ENCODE data around the gene SH3PXD2A.
"Not testable (repeated sequence)": the region's sequence is repeated elsewhere in the genome, so short reads cannot be mapped to it uniquely, and the experiment has no call there.

The SH3PXD2A gene

DNA sequence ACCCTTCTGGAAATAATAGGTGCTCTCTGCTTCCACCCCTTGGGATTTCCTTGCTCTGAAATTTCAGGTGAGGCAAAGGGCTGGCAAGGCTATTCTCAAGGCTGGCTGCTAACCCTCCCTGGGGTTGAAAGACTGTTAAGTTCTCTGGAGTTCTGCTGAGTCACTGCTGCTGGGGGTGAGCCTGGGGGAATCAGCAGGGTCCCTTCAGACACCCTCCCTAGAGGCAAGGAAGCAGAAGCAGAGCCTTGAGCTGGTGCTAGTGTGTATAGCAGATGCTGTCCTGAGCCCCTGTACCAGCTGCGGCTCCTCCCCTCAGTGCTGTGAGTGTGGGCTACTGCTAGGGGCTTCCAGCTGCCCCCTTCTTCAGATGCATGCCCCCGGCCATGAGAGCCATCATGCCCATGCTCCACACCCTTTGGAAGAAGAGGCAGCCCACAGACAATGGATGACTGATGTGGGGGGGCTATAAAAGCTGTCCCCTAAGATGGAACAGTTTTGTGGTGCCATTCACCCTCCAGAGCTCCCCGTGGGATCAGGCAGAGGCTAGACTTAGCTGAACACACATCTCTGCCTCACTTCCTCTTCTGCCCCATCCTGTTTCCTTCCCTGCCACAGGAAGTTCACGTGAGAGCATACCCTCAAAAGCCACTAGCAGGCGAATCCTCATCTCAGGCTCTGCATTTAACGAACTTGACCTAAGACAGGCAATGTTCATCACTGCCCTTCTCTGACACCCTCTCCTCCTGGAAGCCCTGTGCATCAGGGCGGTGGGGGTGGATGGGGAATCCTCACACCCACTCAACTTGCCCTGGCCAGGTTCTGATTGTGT is 91.8 kb downstream of the SH3PXD2A start:
- DNase-seq = peak; percentile 32

DNA sequence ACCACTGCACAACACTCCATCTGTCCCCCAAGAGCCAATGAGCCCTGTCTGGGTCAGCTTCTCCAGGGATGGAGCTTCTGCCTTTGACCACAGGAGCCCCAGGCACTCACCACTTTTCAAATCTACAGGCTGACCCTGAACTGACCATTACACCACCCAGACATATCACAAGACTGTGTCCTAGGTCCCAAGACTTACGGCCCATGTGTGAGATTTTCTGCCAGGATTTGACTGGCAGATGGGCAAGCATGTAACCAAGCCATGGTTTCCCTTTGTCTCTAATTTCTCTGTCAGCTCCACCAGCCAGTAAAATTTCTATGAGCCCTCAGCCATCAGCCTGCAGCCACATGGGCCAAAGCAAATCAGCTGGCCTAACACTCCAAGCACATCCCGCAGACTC is 92.5 kb downstream of the SH3PXD2A start:
- DNase-seq = no peak

DNA sequence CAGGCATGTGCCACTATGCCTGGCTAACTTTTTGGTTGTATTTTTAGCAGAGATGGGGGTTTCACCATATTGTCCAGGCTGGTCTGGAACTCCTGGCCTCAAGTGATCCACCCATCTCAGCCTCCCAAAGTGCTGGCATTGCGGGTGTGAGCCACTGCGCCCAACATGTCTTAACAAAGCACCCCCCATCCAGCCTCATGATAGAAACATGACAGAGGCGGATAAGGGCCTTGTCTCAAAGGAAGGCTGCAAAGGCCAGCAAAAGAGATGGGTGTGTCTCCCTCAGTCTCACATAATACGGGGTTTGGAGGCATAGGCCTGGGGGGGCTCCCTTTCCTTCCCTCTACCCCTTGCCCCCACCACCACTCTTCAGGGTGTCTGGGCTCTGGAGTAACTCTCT is 93.2 kb downstream of the SH3PXD2A start:
- DNase-seq = no peak

DNA sequence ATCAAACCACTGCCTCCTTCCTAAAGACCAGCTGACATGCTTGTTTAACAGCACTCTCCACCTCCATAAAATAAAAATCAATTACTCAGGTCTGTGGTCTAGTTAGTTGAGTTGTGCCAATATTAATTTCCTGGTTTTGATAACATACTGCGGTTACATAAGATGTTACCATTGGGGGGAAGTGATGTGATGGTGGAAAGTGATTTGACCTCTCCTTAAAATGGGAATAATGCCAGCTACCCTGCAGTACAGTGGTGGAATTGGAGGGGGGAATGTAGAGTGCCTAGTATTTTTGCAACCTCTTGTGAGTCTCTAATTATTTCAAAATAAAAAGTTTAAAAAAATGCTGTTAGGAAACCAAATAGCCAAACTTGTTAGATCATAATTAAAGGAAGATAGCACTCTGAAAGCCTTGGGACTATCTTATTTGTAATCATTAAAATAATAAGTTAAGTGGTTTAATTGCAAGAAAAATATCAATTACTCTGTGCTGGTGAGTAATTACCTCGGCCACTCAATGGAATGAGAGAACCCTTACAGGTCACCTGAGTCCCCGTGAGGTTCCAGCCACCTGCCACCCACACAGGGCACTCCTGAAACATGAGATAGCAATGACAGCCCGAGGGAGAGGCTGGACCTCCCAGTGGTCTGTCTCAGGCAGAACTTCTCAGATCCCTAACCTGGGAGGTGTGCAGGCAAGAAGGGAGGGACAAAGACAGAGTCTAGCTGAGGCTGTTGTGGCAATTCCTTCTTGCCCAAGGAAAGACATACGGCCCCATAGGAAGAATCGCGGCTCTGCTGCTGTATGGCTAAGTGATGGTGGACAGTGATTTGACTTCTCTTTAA is 94.1 kb downstream of the SH3PXD2A start:
- no peak for DNase-seq

- DNase-seq = not testable (repeated sequence)
These were observed 95.1 kb downstream of the SH3PXD2A start for GRCh38 chr10:103760233-103760632.

GRCh38 chr10:103759100-103759781 is 96.1 kb downstream of the SH3PXD2A start:
- peak; percentile 32 for DNase-seq

- no peak for DNase-seq
These were observed 97.1 kb downstream of the SH3PXD2A start for GRCh38 chr10:103758294-103758681.

DNA sequence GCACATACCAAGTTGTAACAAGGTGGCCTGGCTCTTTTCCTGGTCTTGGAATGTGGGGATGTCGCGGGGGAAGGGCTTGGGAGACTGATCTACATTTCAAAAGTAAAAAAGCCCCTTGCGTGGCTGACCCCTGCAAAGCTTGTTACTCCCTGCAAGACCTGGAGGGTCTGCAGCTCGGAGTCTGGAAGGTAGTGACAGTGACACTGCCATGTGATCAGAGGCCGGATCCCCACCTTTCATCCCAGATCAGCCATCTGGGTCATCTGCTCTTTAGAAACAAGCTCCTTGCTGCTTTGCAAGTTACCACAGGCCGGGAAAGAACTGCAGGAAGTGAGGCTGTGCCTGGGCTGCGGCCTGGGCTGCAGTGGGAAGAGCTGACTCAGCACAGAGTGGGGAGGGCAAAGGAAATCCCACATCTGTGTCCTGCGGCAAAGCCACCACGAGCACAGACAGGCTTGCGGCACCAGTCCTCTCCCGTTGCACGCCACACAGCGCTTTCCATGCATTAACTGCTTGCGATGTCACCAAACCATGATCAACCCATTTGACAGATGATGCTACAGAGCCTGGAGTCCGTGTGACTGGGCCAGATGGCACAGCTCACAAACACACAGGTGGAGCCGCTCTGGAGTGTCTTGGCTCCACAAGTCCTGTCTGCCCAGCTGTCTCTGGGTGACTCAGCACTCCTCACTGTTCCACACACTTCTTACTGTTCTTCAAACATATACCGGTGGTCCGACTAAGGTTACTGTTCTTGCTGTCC is 97.7 kb downstream of the SH3PXD2A start:
- peak; percentile 70 for DNase-seq

- no peak for DNase-seq
These were observed 99.0 kb downstream of the SH3PXD2A start for GRCh38 chr10:103756277-103756869.

DNA sequence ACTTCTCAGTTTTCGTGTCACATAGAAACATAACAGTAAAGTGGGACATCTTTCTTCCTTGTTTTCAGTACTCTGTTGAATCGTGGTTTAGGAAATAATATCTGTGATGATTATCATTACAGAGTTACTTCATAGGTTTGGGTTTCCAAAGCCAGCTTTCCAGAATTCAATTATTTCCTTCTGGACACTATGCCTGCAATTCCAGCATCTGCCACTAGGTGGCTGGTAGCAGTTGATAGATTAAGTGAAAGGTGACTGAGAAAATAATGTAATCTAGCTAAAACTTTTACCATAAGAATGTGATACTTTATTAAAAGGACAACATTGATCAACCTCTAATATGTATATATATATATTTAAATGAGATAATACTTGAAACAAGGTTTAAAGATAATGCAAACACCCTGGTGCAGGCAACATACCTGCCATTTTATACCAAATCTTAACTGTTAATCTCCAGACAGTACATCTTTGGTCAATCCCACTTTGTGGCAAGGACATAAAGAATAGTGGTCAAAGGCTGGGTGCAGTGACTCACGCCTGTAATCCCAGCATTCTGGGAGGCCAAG is 102.6 kb downstream of the SH3PXD2A start:
- no peak for DNase-seq

- DNase-seq = no peak
These were observed 103.6 kb downstream of the SH3PXD2A start for GRCh38 chr10:103751667-103752290.

GRCh38 chr10:103750836-103751235 is 104.5 kb downstream of the SH3PXD2A start:
- no peak for DNase-seq

DNA sequence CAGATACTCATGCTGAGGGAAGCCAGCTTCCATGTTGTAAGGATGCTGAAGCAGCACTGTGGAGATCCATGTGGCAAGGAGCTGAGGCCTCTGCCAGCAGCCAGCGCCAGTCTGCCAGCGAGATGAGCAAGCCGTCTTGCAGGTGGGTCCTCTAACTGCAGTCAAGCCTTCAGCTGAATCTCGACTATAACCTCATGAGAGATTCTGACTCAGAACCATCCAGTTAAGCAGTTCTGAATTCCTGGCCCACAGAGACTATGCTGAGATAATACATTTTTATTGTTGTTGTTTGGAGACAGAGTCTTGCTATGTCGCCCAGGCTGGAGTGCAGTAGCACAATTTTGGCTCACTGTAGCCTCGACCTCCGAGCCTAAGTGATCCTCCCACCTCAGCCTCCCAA is 105.6 kb downstream of the SH3PXD2A start:
- DNase-seq = no peak

- peak; percentile 29 for DNase-seq
These were observed 107.4 kb downstream of the SH3PXD2A start for GRCh38 chr10:103748020-103748419.

DNA sequence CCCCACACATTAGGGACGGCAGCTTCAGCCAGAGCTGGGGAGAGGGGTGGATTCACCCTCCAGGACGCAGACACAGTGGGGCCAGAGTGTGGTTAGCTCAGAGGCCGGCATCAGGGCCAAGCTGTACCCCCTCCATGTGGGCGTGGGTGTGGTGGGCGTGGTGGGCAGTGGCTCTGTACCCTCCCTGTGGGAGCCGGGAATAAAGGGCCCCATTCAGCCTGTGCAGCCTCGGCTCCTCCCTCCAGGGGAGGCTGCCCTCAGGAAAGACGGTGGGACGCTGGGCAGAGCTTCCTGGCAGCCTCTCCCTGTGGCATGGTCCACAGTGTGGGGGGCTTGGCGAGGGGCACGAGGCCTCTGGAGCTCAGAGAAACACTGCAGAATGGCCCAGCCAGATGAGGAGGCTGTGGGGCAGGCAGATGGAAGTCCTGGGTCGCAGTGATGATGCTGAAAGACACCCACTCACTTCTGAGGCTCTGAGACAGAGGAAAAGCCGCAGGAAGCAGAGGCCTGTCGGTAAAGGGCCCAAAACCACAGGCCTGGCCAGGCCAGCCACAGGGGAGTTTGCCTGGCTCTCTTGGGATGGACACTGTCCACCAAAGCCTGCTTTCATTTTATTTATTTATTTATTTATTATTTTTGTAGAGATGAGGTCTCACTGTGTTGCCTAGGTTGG is 108.0 kb downstream of the SH3PXD2A start:
- no peak for DNase-seq

DNA sequence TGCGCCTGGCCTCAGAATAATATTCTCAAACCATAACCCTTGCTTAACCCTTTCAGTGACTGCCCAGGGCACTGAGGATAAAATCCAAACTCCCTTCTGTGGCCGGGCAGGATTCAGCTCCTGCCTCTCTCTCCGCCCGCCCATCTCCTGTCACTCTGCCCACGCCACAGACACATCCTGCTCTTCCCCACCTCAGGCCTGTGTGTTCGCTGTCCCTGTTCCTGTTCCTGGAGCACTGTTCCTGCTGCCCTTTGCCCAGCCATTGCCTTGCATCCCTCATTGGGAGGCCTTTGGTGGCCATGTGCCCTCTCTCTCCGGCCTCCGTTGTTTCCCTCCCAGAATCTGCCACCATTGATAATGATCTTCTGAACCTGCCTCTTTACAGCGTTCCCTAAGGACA is 108.8 kb downstream of the SH3PXD2A start:
- no peak for DNase-seq

GRCh38 chr10:103745341-103746247 is 109.8 kb downstream of the SH3PXD2A start:
- DNase-seq = peak; percentile 32

DNA sequence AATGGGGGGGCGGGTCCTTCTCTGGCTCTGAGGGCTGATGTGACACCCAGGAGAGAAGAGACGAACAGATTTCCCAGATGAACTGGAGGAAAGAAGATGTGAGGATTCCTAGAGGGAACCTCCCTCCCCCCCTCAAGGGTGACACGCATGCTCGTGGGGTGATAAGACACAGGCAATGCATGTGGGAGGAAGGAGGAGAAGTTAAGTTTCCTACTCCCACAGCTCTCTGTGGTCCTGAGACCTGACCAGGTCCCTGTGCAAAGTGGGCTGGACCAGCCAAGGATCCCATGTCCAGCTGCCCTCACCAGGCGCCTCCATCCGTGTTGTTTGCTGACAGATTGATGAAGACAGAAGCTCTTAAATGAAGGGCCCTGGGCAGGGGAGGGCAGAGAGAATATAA is 112.6 kb downstream of the SH3PXD2A start:
- no peak for DNase-seq

- no peak for DNase-seq
These were observed 114.8 kb downstream of the SH3PXD2A start for GRCh38 chr10:103740611-103741010.
